OCI-LY7 (cell line): ENCODE results near the gene CCL14. TPM values are rescaled to one million over a fixed set of nuclear protein-coding genes. Genes with fewer than 3 reads are reported as not detected.
"Not testable (repeated sequence)": the region's sequence is repeated elsewhere in the genome, so short reads cannot be mapped to it uniquely, and the experiment has no call there.

Source experiments
- BruUV-seq: library from RNA; stranded (reverse); fragments of 400-500 nt; replicated peaks from 2 replicates; lab custom pipeline; 2021; lab: Mats Ljungman, UMichigan
- CTCF ChIA-PET: fragments of 300-600 bp; sonication (Branson Sonifier 250); formaldehyde crosslinking; loops from one replicate; lab custom pipeline; 2022; ENCODE audit warnings: antibody characterized with exemption; ENCODE audit not compliant: unreplicated experiment; lab: Charles Lee
- POLR2A ChIA-PET: fragments of 300-600 bp; sonication (Branson Sonifier 250); formaldehyde crosslinking; loops from one replicate; lab custom pipeline; 2022; ENCODE audit warnings: antibody characterized with exemption; lab: Charles Lee
- DNase-seq: peaks from one replicate; pipeline ENCODE4 v3.0.0-alpha.2; 2015; ENCODE audit warnings: low spot score
- H2AFZ ChIP-seq: fragments of 200-600 bp; sonication (generic), shearing (Covaris generic); 2 replicates; pipeline ENCODE4 v1.6.1; 2014; ENCODE audit warnings: mild to moderate bottlenecking, antibody characterized with exemption, low read length, moderate library complexity
- H3K27ac ChIP-seq: fragments of 200-600 bp; sonication (generic); 2 replicates; pipeline ENCODE4 v1.5.1; 2014; ENCODE audit warnings: mixed run types, low read depth, mild to moderate bottlenecking, moderate library complexity, low read length, inconsistent platforms; ENCODE audit not compliant: poor library complexity, severe bottlenecking
- H3K36me3 ChIP-seq: fragments of 200-600 bp; sonication (generic); 2 replicates; pipeline ENCODE4 v1.6.1; 2014; ENCODE audit warnings: mild to moderate bottlenecking, antibody characterized with exemption, low read length, moderate library complexity, mixed read lengths; ENCODE audit not compliant: insufficient read depth
- H3K4me1 ChIP-seq: fragments of 200-600 bp; sonication (generic); 2 replicates; pipeline ENCODE4 v1.5.1; 2014; ENCODE audit warnings: mild to moderate bottlenecking, low read length; ENCODE audit not compliant: insufficient read depth, poor library complexity, severe bottlenecking
- H3K4me2 ChIP-seq: fragments of 200-600 bp; sonication (generic); 2 replicates; pipeline ENCODE4 v1.6.1; 2014; ENCODE audit warnings: mild to moderate bottlenecking, low read length
- H3K4me3 ChIP-seq: fragments of 200-600 bp; sonication (generic); 2 replicates; pipeline ENCODE4 v1.5.1; 2014; ENCODE audit warnings: mild to moderate bottlenecking, low read depth, low read length; ENCODE audit not compliant: poor library complexity, severe bottlenecking
- H3K79me2 ChIP-seq: fragments of 200-600 bp; sonication (generic); 2 replicates; pipeline ENCODE4 v1.6.1; 2016; ENCODE audit warnings: low read depth, mild to moderate bottlenecking, low read length, moderate library complexity, mixed read lengths; ENCODE audit not compliant: insufficient read depth
- H3K9me2 ChIP-seq: fragments of 200-600 bp; sonication (generic); 2 replicates; pipeline ENCODE4 v1.6.1; 2016; ENCODE audit warnings: mild to moderate bottlenecking, low read length, mixed read lengths; ENCODE audit not compliant: insufficient read depth
- H3K9me3 ChIP-seq: fragments of 200-600 bp; sonication (generic); 2 replicates; pipeline ENCODE4 v1.6.1; 2014; ENCODE audit warnings: mild to moderate bottlenecking, mixed run types, low read length, mixed read lengths
- H4K20me1 ChIP-seq: fragments of 200-600 bp; sonication (generic); 2 replicates; pipeline ENCODE4 v1.6.1; 2014; ENCODE audit warnings: mild to moderate bottlenecking, antibody characterized with exemption, low read length, moderate library complexity, mixed read lengths; ENCODE audit not compliant: insufficient read depth
- CTCF ChIP-seq: fragments of 200-600 bp; sonication (generic); conservative IDR thresholded peaks from 2 replicates; pipeline ENCODE4 v1.5.1; 2014; ENCODE audit warnings: mild to moderate bottlenecking, antibody characterized with exemption, low read length, moderate library complexity, mixed read lengths
- EZH2phosphoT487 ChIP-seq: fragments of 200-600 bp; sonication (generic); IDR thresholded peaks from 2 replicates; pipeline ENCODE4 v1.6.1; 2018; ENCODE audit warnings: low read depth, borderline replicate concordance, mild to moderate bottlenecking, mixed run types, antibody characterized with exemption, low read length, moderate library complexity, mixed read lengths
- intact Hi-C: fragments of 100-400 bp; cut with micrococcal nuclease; formaldehyde crosslinking; loops from one replicate; pipeline ENCODE4 v1.10.0; 2022; ENCODE audit not compliant: unreplicated experiment
- total RNA-seq, 2 experiments: library from RNA; depleted of rRNA in 1 of 2; stranded (reverse); fragments of >200 nt in 1 of 2; shearing (Covaris generic) in 1 of 2; gene quantifications; 2 replicates each; pipeline ENCODE4 v1.2.3, GENCODE V29; 2014 to 2022

The CCL14 gene
- total RNA-seq, 2 experiments from 2014 or later = not detected

GRCh38 chr17:35998018-35998545 is 11.6 kb upstream of the CCL14 start:
- H3K79me2 ChIP-seq = no peaks in the 10 kb centered on the region
- H3K36me3 ChIP-seq = no peaks in the 10 kb centered on the region
- H3K27ac ChIP-seq = no peak overlapping the region
- intact Hi-C loops = no loop called here
- CTCF ChIA-PET = no interaction called here
- H3K9me3 ChIP-seq = no peaks in the 10 kb centered on the region
- POLR2A ChIA-PET = no interaction called here
- no peaks in the 10 kb centered on the region for H4K20me1 ChIP-seq
- no peak overlapping the region for H3K4me3 ChIP-seq
- no peak for TF ChIP-seq EZH2phosphoT487
- TF ChIP-seq CTCF = no peak
- no TSS peak for BruUV-seq
- H3K9me2 ChIP-seq = no peaks in the 10 kb centered on the region
- DNase-seq = no peak
- H2AFZ ChIP-seq = no peak overlapping the region
- no peak overlapping the region for H3K4me2 ChIP-seq
- H3K4me1 ChIP-seq = no peaks in the 10 kb centered on the region

- intact Hi-C loops, H3K79me2 ChIP-seq, BruUV-seq, H3K9me3 ChIP-seq, H3K4me3 ChIP-seq, H3K9me2 ChIP-seq, POLR2A ChIA-PET, H3K36me3 ChIP-seq, H3K4me1 ChIP-seq, H3K27ac ChIP-seq, H2AFZ ChIP-seq, H4K20me1 ChIP-seq, DNase-seq, CTCF ChIA-PET, H3K4me2 ChIP-seq: not testable (repeated sequence)
Observed at GRCh38 chr17:35995346-35995745, 8.8 kb upstream of the CCL14 start.

- Histone ChIP-seq H2AFZ (no peak overlapping the region), H3K79me2 (no peaks in the 10 kb centered on the region), H3K4me3 (no peak overlapping the region), H3K4me2 (no peak overlapping the region), H3K9me2 (no peaks in the 10 kb centered on the region), H3K4me1 (no peaks in the 10 kb centered on the region), H3K27ac (no peak overlapping the region), H3K9me3 (no peaks in the 10 kb centered on the region), H3K36me3 (no peaks in the 10 kb centered on the region), H4K20me1 (no peaks in the 10 kb centered on the region)
- DNase-seq = no peak
- TF ChIP-seq CTCF (no peak), EZH2phosphoT487 (no peak)
- CTCF ChIA-PET = no interaction called here
- BruUV-seq = no TSS peak
- intact Hi-C loops = no loop called here
- POLR2A ChIA-PET = interaction anchor here (0.6 kb wide), 1 partner anchor 95 kb away, joined by 4 read pairs; no protein-coding TSS in a partner anchor
Observed at GRCh38 chr17:35991075-35991474, 4.5 kb upstream of the CCL14 start.
